ENCODE results near the gene CACNA2D2.

The CACNA2D2 gene

DNA sequence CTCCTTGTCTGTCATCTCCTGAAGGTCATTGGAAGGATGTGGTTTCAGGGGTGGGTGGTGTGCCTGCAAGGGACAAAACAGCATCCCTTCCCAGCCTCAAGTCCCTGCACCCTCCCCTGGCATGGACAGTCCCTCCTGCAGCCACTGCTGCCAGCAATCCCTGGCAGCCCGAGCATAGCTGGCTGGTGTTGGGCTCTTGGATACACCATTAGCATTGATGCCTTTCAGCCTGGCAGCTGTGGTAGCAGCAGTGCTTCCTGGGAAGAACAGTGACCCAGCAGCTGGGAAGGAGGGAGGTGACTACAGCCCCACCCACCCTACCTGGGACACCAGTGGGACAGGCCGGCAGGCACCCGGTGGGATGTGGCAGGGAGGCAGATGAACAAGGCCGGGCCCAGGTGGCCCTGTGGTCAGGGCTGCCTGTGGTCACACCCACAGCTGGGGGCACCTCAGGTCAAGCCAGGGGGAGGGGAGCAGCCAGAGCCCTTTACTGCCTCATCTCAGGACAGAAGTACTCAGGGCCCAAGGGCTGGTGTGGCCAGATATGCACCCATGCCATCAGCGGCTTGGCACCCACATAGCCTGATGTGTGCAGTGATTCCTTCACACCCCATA lies 111.2 kb downstream of the CACNA2D2 start:
- no peak overlapping the region for H3K9ac ChIP-seq (ENCODE audit: low read length)
- H3F3A ChIP-seq (ENCODE audit: insufficient read depth), result no peaks in the 10 kb centered on the region
- no peaks in the 10 kb centered on the region for H3K9me3 ChIP-seq (ENCODE audit: insufficient read depth, low read length)
- H3K27ac ChIP-seq (ENCODE audit: low read depth, low read length), result no peak overlapping the region
- H3K4me3 ChIP-seq (ENCODE audit: insufficient read depth, low read length, poor library complexity, severe bottlenecking), result no peak overlapping the region
- TF ChIP-seq, protein P1, sequence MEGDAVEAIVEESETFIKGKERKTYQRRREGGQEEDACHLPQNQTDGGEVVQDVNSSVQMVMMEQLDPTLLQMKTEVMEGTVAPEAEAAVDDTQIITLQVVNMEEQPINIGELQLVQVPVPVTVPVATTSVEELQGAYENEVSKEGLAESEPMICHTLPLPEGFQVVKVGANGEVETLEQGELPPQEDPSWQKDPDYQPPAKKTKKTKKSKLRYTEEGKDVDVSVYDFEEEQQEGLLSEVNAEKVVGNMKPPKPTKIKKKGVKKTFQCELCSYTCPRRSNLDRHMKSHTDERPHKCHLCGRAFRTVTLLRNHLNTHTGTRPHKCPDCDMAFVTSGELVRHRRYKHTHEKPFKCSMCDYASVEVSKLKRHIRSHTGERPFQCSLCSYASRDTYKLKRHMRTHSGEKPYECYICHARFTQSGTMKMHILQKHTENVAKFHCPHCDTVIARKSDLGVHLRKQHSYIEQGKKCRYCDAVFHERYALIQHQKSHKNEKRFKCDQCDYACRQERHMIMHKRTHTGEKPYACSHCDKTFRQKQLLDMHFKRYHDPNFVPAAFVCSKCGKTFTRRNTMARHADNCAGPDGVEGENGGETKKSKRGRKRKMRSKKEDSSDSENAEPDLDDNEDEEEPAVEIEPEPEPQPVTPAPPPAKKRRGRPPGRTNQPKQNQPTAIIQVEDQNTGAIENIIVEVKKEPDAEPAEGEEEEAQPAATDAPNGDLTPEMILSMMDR (IDR thresholded peaks at IDR 0.05; ENCODE audit: insufficient read depth, low read length, poor library complexity, severe bottlenecking), result no peak
- TF ChIP-seq EZH2phosphoT487 (conservative IDR thresholded peaks at IDR 0.05; ENCODE audit: low read length), result no peak
- H2AFZ ChIP-seq (ENCODE audit: low read depth, low read length, severe bottlenecking), result no peak overlapping the region
- no peaks in the 10 kb centered on the region for H3K27me3 ChIP-seq (ENCODE audit: low read length)
- H3K36me3 ChIP-seq (ENCODE audit: low read length), result no peaks in the 10 kb centered on the region
- H3K9me2 ChIP-seq (replicated peaks; ENCODE audit: insufficient read depth, low read length), result no peaks in the 10 kb centered on the region
- no peaks in the 10 kb centered on the region for H3K79me2 ChIP-seq (ENCODE audit: insufficient read depth, low read length)
- no peak overlapping the region for H3K4me2 ChIP-seq (ENCODE audit: low read depth, low read length, poor library complexity, severe bottlenecking)
- no peaks in the 10 kb centered on the region for H4K20me1 ChIP-seq (ENCODE audit: low read depth, low read length)

DNA sequence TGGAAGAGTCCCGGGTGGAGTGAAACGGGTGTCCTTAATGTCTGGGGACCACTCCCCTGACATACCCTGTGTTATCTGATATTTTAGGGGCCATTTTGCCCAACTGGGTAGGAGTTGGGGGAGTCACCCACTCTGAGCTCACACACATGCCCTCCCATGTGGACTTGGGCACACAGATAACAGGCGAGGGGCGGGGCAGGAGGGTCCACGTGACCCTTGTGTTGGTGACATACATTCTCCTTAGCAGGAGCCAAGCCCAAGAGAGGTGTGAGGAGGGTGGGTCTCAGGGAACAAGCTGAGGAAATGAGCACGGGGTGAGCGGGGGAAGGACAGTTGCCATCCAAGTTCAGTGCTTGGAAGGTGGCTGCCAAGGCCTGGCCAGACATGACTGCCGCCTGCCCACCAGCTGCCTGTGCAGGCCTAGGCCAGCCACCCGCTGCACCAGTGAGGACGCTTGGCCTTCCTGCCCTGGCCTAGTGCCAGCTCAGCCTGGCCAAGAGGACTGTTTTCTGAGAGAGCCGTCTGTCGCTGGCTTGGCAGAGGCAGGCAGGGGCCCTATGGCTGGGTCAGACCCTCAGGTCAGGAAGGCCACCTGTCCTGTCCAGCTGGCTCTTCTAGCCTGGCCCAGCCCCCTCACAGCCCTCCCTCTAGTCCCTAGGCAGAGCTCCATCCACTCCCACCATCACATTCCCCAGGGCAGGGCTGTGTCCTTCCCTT lies 112.8 kb downstream of the CACNA2D2 start:
- Histone ChIP-seq H3K4me2 (ENCODE audit: low read depth, low read length, poor library complexity, severe bottlenecking) (no peak overlapping the region), H3K79me2 (ENCODE audit: insufficient read depth, low read length) (no peaks in the 10 kb centered on the region), H3K9me3 (ENCODE audit: insufficient read depth, low read length) (no peaks in the 10 kb centered on the region), H2AFZ (ENCODE audit: low read depth, low read length, severe bottlenecking) (no peak overlapping the region), H4K20me1 (ENCODE audit: low read depth, low read length) (no peaks in the 10 kb centered on the region), H3K9ac (ENCODE audit: low read length) (no peak overlapping the region), H3K27ac (ENCODE audit: low read depth, low read length) (no peak overlapping the region), H3K4me3 (ENCODE audit: insufficient read depth, low read length, poor library complexity, severe bottlenecking) (no peak overlapping the region), H3K36me3 (ENCODE audit: low read length) (no peaks in the 10 kb centered on the region), H3K9me2 (replicated peaks; ENCODE audit: insufficient read depth, low read length) (no peaks in the 10 kb centered on the region), H3K27me3 (ENCODE audit: low read length) (no peaks in the 10 kb centered on the region), H3F3A (ENCODE audit: insufficient read depth) (no peaks in the 10 kb centered on the region)
- TF ChIP-seq EZH2phosphoT487 (conservative IDR thresholded peaks at IDR 0.05; ENCODE audit: low read length), result no peak
- TF ChIP-seq, protein P1 (IDR thresholded peaks at IDR 0.05; ENCODE audit: insufficient read depth, low read length, poor library complexity, severe bottlenecking), result no peak

DNA sequence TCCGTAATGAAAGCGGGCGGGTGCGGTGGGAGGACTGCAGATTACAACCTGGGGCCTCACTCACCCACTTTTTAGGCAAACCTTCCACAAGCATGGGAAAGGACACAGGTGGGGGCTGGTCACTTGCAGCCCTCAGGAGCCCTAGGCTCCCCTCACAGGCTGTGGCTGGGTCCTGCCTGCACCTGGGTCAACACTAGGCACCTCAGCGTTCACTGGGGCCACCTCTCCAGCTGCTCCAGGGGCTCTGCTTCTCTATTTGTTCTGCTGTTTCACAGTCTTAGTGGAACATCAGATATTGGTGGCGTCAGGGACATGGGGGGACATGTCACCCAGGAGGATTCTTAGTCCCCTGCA lies 114.0 kb downstream of the CACNA2D2 start:
- Histone ChIP-seq H3K9me3 (ENCODE audit: insufficient read depth, low read length) (no peaks in the 10 kb centered on the region), H3K9me2 (replicated peaks; ENCODE audit: insufficient read depth, low read length) (no peaks in the 10 kb centered on the region), H3K4me2 (ENCODE audit: low read depth, low read length, poor library complexity, severe bottlenecking) (no peak overlapping the region), H3K27ac (ENCODE audit: low read depth, low read length) (no peak overlapping the region), H3K79me2 (ENCODE audit: insufficient read depth, low read length) (no peaks in the 10 kb centered on the region), H3K9ac (ENCODE audit: low read length) (no peak overlapping the region), H2AFZ (ENCODE audit: low read depth, low read length, severe bottlenecking) (no peak overlapping the region), H3K27me3 (ENCODE audit: low read length) (no peaks in the 10 kb centered on the region), H3K4me3 (ENCODE audit: insufficient read depth, low read length, poor library complexity, severe bottlenecking) (no peak overlapping the region), H3F3A (ENCODE audit: insufficient read depth) (no peaks in the 10 kb centered on the region), H4K20me1 (ENCODE audit: low read depth, low read length) (no peaks in the 10 kb centered on the region), H3K36me3 (ENCODE audit: low read length) (no peaks in the 10 kb centered on the region)
- TF ChIP-seq, protein P1 (IDR thresholded peaks at IDR 0.05; ENCODE audit: insufficient read depth, low read length, poor library complexity, severe bottlenecking), result no peak
- TF ChIP-seq EZH2phosphoT487 (conservative IDR thresholded peaks at IDR 0.05; ENCODE audit: low read length), result no peak

Data from SU-DHL-6 (cell line).